Measurements from ENCODE around the gene RYR1. TPM values are rescaled to one million over a fixed set of nuclear protein-coding genes. Genes with fewer than 3 reads are reported as not detected.

The RYR1 gene
- total and polyA plus RNA-seq, 7 donors: under 0.01 to 4.1 (median 0.85) TPM

DNA sequence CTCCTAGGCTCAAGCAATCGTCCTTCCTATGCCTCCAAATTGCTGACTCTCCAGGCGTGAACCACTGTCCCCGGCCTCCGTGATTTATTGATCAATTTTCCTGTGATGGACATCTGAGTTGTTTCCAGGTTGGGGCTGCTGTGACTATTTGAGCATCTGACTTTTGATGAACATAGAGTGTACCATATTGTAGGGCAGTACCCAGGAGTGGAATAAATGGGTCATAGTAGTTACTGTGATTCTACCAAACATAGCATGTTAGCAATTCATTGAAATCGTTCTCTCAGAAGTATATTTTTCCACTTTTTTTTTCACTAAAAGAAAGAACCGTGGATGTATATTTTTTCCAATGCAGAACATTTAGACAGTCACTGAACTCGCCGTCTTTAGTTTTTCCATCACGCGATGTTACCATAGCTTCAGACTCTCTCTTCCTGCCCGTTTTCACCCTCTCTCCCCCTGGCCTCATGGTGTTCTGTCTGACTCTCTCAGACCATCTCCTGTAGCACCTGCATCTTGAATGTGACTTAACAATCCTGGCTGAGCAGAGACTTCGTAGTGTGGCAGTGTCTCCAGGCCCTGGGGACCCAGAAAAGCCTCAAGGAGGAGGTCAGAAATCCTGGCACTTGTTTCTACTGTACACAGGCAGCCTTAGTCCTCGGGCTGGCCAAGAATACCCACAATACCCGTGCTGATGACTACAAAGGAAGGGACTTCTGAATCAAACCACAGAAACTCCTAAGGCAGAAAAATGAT is 4.3 kb upstream of the RYR1 start:
- Histone ChIP-seq H3K27ac (no peak overlapping the region), H3K27me3 (peaks cover 4 to 41% (median 23%) of the 10 kb centered on the region in 3 donors), H3K4me3 (no peak overlapping the region), H3K4me1 (peaks cover 0 to 4% (median 0%) of the 10 kb centered on the region in 4 donors), H3K9me3 (no peaks in the 10 kb centered on the region), H3K36me3 (no peaks in the 10 kb centered on the region)
- intact Hi-C loops (cut with DNase I): no loop called here
- WGBS, 2 donors: 52 to 58% methylated on average over 14 of the region's 14 CpGs
- no peak for DNase-seq
- TF ChIP-seq CTCF (IDR thresholded peaks at IDR 0.05) (no peak), POLR2AphosphoS5 (IDR thresholded peaks at IDR 0.05) (no peak), EP300 (IDR thresholded peaks at IDR 0.05) (no peak), POLR2A (IDR thresholded peaks at IDR 0.05) (no peak)

DNA sequence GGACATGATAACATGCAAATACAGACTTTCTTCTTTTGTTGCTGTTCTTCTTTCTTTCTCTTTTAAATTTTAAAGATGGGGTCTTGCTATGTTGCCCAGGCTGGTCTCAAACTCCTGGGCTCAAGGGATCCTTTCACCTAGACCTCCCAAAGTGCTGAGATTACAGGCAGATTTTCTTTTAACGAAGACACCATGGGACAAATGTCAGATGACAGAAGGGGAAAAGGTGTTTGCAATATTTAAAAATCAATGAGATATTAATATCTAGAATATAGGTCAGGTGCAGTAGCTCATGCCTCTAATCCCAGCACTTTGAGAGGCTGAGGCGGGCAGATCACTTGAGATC is 3.7 kb upstream of the RYR1 start:
- WGBS, 2 donors: 70 to 89% methylated on average over 2 of the region's 2 CpGs
- Histone ChIP-seq H3K27me3 (peaks cover 8 to 41% (median 28%) of the 10 kb centered on the region in 3 donors), H3K9me3 (no peaks in the 10 kb centered on the region), H3K4me3 (no peak overlapping the region), H3K4me1 (peaks cover 0 to 4% (median 0%) of the 10 kb centered on the region in 4 donors), H3K27ac (no peak overlapping the region), H3K36me3 (no peaks in the 10 kb centered on the region)
- TF ChIP-seq POLR2A (IDR thresholded peaks at IDR 0.05) (no peak), POLR2AphosphoS5 (IDR thresholded peaks at IDR 0.05) (no peak)
- intact Hi-C loops (cut with DNase I): no loop called here
- no peak for DNase-seq

- Histone ChIP-seq H3K4me3 (no peak overlapping the region), H3K27ac (no peak overlapping the region), H3K4me1 (peaks cover 0 to 4% (median 0%) of the 10 kb centered on the region in 4 donors), H3K27me3 (peaks cover 12 to 41% (median 31%) of the 10 kb centered on the region in 3 donors), H3K9me3 (no peaks in the 10 kb centered on the region), H3K36me3 (no peaks in the 10 kb centered on the region)
- TF ChIP-seq POLR2A (IDR thresholded peaks at IDR 0.05) (no peak), CTCF (IDR thresholded peaks at IDR 0.05) (no peak), EP300 (IDR thresholded peaks at IDR 0.05) (no peak), POLR2AphosphoS5 (IDR thresholded peaks at IDR 0.05) (no peak)
- WGBS, 2 donors: 58 to 82% methylated on average over 7 of the region's 7 CpGs
- no peak for DNase-seq
- intact Hi-C loops (cut with DNase I): no loop called here
Observed at GRCh38 chr19:38430931-38431330, 2.6 kb upstream of the RYR1 start.

GRCh38 chr19:38434549-38435051 is 1.1 kb downstream of the RYR1 start:
- Histone ChIP-seq H3K9me3 (no peaks in the 10 kb centered on the region), H3K27ac (no peak overlapping the region), H3K4me1 (peaks cover 0 to 4% (median 0%) of the 10 kb centered on the region in 4 donors), H3K36me3 (no peaks in the 10 kb centered on the region), H3K4me3 (peak overlapping the region in 1 of 4 donors; percentile 31), H3K27me3 (peaks cover 12 to 49% (median 44%) of the 10 kb centered on the region in 3 donors)
- TF ChIP-seq POLR2A (IDR thresholded peaks at IDR 0.05) (no peak), CTCF (IDR thresholded peaks at IDR 0.05) (no peak), POLR2AphosphoS5 (IDR thresholded peaks at IDR 0.05) (no peak), EP300 (IDR thresholded peaks at IDR 0.05) (no peak)
- WGBS, 2 donors: 12 to 24% methylated on average over 13 of the region's 13 CpGs
- no peak for DNase-seq
- intact Hi-C loops (cut with DNase I): no loop called here

DNA sequence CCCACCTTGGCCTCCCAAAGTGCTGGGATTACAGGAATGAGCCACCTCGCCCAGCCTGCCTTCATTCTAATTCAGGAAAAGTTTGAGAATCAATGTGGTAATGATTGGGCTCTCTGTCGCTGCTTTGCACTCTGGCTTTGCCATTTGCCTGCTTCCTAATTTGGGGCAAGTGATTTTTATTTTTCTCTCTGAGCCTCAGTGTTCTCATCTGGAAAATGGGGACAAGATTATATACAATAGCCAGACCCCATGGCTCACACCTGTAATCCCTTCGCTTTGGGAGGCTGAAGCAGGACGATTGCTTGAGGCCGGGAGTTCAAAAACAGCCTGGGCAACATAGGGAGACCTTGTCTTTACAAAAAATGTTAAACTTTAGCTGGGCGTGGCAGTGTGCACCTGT is 3.8 kb downstream of the RYR1 start:
- peaks cover 12 to 62% (median 46%) of the 10 kb centered on the region in 3 donors for H3K27me3 ChIP-seq
- H3K9me3 ChIP-seq: no peaks in the 10 kb centered on the region
- WGBS, 2 donors: 89 to 96% methylated on average over 6 of the region's 6 CpGs
- H3K36me3 ChIP-seq: no peaks in the 10 kb centered on the region
- H3K27ac ChIP-seq: no peak overlapping the region
- H3K4me1 ChIP-seq: peaks cover 0 to 4% (median 0%) of the 10 kb centered on the region in 4 donors
- intact Hi-C loops (cut with DNase I): no loop called here
- H3K4me3 ChIP-seq: no peak overlapping the region
- DNase-seq: no peak
- TF ChIP-seq EP300 (IDR thresholded peaks at IDR 0.05) (no peak), POLR2A (IDR thresholded peaks at IDR 0.05) (no peak)
